CD4-positive, alpha-beta T cell treated with Interleukin-12 subunit alpha and Interleukin-12 subunit beta, for 1 hour (primary cell): ENCODE data around the gene DIAPH2.

ENCODE experiments used
- DNase-seq: peaks from one replicate; pipeline ENCODE4 v3.0.0-alpha.2; 2020

DIAPH2 gene

DNA sequence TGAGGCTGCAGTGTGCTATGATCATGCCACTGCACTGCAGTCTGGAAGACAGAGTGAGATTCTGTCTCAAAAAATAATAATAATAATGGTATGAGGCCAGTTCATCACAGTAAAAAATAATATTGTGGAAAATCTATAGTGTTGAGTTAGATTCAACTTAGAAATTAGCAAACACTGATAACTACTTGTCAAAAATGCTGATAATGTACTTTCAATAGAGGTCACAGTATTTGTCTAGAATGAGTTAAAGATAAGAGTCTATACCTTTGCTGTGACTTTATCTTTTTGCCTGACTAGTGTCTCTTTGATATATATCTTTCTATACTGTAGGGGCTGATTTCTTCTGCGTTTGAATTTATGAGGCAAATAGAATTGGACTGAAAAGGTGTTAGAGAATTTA lies 629.7 kb downstream of the DIAPH2 start:
- no peak for DNase-seq

DNA sequence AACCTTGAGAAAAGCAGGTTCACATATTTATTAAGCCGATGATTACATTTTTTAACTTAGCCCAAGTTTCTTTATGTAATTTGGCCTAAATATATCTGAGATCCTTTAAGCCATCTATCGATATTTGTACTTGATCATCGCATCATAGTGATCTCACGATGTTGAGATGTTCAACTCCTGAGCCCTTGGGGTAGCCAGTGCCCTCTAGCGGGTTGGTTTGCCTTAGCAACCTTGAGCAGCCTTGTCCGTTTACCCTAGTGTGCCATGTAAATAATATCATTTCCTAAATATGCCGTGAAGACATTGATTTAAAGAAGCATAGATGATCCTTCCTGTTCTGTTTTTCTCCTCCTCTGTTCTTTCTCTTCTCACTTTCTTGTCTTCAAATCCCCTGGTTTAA lies 631.3 kb downstream of the DIAPH2 start:
- no peak for DNase-seq

DNA sequence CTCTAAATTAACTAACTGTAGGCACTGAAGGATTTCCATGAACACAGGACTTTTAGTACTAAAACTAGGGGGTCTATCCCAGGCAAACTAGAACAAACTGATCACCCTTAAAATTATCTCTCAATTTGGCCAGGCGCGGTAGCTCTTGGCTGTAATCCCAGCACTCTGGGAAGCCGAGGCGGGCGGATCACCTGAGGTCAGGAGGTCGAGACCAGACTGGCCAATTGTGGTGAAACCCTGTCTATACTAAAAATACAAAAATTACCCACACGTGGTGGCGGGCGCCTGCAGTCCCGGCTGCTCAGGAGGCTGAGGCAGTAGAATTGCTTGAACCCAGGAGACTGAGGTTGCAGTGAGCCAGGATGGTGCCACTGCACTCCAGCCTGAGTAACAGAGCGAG lies 635.7 kb downstream of the DIAPH2 start:
- DNase-seq, result no peak

DNA sequence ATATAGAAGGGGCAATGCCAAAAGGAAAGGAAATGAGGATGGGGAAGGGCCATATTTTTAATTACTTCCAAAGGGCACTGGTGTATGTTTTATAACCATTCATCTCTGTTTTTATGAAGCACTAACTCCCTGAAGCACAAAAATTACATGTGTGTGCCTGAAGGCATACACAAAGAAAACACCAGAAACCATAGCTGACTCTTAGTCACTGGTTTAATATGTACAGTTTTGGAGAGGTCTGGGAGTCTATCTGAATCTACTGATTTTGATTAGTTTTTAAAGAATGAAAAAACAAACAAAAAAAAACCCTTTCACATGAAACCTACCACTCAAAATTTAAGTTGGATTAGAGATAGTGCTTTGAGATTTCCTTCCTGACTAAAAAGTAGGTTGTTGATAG lies 637.8 kb downstream of the DIAPH2 start:
- DNase-seq, result no peak

DNA sequence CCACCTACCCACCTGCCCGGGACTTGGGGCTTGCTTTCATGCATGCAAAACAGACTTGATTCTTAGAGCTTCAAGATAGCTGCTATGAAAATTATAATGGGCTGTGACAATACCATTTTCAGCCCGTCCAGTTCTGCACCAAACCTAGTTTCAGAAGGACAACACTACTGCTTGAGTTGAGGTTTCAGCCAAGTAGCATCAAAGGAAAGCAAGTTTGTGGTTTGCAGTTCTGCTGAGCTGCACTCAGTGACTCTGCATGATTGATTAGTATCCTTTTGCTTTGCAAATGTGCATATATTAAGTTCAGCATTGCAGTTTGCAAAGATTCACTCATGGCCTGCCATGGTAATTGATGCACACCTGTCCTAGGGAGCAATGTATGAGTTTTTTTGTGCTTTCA lies 641.8 kb downstream of the DIAPH2 start:
- no peak for DNase-seq

DNA sequence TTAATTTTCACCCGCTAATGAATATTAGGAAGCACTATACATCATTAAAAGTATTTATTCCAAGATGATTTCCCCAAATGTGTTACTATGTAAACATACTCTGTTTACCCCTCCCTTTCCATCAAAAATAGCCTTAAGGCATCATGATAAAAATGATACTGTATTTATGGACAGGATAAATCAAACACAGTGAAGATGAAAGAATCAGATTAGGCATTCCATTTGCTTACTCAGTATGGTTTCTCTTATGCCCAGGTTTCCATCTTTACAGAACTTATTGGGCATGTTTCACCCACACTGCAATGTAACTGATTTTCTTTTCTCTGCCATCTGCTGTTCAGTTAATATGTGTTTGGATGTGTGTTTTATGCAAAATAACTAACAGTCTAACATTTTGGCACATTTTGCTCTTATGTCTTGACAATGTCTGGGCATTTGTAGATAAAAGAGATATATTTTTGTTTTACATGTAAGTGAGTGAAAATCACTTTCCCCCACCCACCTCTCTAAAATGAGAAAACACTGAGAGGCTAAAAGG lies 644.3 kb downstream of the DIAPH2 start:
- DNase-seq, result no peak

DNA sequence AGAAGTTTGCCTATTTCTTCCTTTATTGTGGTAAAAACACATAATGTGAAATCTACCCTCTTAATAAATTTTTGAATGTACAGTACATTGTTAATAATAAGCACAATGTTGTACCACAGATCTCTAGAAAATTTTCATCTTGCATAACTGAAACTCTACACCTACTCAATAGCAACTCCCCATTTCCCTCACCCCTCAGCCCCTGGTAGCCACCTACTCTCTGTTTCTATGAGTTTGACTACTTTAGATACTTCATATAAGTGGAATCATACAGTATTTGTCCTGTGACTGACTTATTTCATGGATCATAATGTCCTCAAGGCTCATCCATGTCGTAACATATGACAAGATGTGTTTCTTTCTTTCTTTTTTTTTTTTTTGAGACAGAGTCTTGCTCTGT lies 645.5 kb downstream of the DIAPH2 start:
- DNase-seq, result no peak

DNA sequence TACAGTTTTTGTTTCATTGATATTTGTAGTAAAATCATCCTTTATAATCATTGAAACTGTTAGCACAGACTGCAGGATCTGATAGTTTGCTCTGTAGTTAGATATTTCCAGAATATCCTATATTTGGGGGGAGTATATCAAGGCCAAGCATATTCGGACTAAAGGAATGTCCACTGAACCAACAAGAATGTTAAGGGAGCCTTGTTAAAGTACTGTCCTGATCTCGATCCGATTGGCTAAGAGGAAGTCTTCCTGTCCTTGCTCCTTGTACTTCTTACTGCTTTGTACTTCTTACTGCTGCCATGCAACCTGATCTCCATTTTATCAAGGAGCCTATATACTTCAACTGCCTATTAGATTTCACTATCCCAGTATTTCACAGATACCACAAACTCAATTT lies 648.3 kb downstream of the DIAPH2 start:
- no peak for DNase-seq

DNA sequence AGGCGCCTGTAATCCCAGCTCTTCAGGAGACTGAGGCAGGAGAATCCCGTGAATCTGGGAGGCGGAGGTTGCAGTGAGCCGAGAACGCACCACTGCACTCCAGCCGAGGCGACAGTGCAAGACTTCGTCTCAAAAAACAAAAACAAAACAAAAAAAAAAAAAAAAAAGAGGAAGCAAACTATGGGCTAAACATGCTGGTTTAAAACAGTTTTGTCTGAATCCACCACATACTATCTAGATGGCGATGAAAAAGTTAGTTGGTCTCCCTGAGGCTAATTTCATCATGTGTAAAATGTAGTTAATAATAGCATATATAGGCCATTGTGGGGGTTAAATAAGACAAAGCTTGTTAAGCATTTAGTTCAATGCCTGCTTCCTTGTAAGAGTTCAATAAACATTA lies 650.2 kb downstream of the DIAPH2 start:
- no peak for DNase-seq

DNA sequence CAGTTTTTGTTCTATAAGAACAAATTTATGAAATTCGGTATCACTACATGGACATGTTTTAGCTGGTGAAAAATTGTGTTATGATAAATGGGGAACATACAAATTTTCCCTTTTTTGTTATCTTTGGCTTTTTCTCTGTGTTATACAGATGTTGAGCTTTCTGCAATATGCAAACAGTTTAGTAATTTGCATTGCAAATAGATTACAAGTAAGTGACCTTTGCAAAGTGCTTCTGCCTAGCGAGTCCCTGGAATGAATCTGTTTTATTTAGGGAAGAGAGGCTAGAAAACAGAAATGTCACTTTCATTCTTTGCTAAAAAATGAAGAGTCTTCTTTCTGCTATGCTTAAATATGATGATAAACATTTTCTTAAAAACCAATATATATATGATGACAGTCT lies 660.1 kb downstream of the DIAPH2 start:
- no peak for DNase-seq

DNA sequence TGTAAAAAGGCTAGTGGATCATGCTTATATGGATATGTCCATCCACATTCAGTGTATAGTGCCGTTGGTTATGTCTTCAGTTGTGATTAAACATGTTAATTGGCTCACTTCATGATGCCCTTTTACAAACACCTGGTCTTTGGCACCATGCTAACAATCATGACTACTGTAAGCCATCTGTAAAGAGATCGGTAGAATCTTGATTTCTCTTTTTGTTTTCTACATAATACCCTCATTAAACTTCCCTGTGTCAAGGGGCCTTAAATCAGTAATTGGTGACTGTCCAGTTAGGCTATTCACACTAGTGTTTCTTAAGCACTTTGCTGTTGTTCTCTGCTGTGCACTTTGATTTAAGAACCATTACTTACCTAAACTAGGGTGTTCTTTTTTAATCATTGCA lies 674.3 kb downstream of the DIAPH2 start:
- no peak for DNase-seq

DNA sequence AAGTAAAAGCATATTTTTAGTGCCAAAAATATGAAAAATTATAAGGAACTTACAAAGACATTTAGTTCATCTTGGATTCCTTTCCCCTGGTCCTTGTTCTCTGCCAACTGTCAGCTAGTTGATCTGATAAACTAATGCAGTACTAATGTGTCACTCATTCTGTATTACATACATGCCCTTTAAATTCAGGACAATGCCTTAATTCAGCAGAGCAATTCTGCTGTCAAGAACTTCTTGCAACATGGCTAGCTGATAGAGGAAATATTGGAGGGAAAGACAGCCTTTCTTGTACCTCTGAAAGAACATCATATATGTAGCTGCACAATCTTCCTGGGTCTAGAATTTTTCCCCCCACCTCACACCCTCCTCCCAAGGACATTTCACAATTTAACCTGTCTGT lies 679.2 kb downstream of the DIAPH2 start:
- no peak for DNase-seq

DNA sequence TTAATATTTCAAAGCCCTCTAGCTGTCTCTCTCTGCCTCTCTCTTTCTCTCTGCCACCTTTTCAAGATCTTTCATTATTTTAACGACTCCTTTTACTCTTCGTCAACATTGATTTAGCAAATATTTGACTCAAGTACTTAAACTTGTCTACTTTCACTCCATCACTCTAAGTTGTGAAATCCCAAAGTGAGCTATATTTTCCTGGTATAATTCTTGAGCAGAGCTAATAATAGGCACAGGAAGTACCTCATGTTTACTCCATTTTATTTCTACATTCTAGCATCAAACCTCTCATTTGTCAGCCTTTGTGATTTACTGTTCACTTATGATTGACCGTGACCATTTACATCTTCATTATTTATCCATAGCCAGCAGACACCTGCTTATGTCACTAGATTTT lies 681.6 kb downstream of the DIAPH2 start:
- no peak for DNase-seq

DNA sequence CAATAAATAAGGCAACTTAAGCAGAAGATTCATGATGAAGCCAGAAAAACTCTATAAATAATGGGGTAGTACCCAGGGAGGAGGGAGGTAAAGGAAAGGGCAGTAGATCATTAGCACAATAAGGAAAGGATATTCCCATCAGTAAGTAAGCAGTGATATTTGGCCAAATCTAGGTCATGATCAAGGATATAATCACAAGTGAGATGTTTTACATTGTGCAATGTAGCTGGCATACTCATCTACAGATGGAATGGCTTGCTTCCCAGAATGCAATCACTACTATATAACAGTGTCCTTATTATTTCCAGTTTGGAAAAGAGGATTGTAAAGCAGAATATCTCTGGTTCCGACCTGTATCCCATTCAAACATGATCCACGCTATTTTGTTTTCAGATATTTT lies 682.5 kb downstream of the DIAPH2 start:
- no peak for DNase-seq

DNA sequence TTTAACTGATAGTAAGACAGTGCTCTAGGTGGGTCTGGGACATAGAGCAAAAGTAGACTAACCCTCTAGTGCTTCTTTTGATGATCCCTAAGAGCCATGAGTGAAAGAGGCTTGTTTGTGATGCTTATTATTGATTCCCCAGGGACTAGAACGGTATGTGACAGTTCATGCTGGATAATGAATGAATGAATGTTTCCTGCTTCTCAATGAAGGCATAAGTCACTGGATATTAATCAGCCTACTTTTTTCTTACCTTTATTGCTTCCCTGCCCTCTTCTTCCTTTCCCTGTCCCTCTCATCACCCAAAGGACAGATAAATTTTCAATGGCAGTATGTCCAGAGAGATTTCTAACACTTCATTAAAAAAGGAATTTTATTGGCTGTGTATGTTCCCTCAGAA lies 685.3 kb downstream of the DIAPH2 start:
- DNase-seq, result no peak

DNA sequence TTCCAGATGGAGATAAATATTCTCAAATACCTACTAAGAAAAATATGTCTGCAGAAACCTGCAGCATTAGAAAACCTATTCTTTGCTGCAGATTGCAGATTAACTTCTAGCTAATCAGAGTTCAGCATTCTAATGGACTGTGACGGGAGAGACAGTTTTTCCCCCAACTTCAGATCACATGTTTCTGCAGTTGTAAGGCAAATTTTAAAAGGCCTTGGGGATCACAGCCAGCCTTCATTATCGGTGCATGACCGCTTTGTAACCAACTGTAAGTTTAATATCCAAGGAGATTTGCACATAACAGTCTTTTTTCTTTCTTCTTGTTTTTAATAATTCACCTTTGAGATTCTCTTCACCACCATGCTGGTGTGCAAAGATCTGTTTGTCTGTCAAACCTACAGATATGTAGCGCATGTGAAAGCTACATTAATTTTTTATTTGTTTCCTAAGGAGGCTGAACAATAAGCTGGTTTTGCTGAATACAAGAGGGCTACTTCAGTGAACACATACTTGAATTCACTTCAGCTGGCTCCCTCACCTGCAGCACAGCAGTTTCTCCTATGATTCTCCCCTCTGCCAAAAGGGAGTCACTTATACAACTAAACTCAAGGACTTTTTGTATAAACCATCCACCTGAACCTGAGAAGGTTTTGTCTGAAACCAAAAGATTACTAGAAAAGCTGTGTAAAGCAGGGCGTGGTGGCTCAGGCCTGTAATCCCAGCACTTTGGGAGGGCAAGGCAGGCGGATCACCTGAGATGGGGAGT lies 687.5 kb downstream of the DIAPH2 start:
- no peak for DNase-seq

DNA sequence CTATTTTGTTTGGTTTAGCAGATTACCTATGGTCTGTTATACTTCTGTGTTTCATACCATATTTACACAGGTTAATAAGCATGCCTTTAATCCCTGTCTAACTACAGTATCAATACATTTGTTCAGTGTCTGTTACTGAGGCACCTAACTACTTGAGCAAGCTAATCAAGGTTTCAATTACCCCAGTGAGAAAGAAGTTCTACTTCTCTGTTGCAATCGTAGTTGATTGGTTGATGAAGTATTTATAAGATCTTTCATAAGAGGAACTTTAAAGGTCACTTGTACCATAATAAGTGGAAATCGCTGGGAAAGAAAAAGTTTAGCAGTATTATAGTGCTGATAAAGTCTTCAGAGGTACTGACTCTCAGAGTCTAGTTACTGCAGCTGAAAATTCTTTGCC lies 689.6 kb downstream of the DIAPH2 start:
- no peak for DNase-seq

DNA sequence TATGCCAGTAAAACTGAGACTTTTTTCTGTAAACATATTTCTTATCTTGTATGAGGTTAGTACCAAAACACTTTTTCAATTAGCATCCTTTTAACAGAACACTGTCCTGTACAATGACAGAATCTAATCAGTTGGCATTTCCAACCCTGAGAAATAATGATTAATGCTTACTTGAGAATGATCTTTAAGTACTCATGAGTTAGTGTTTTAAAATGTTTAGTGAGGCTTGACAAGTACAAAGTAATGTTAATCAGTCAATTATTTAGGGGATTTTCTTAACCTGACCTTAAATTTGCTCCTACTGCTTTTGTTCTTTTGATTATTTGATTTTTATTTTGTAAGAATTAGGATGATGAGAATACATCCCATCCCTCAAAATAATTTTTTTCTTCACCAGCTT lies 695.6 kb downstream of the DIAPH2 start:
- no peak for DNase-seq

DNA sequence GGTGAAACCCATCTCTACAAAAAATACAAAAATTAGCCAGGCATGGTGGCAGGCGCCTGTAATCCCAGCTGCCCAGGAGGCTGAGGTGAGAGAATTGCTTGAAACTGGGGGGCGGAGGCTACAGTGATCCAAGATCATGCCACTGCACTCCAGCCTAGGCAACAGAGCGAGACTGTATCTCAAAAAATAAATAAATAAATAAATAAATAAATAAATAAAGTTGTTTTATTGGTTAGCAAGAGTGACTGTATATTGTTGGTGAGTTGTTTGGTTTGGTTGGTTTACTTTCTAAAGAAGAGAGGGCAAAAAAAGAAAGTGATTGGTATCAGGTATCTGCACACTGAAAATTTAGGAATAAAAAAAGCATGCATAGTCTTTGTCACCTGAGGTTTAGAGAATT lies 700.0 kb downstream of the DIAPH2 start:
- no peak for DNase-seq

DNA sequence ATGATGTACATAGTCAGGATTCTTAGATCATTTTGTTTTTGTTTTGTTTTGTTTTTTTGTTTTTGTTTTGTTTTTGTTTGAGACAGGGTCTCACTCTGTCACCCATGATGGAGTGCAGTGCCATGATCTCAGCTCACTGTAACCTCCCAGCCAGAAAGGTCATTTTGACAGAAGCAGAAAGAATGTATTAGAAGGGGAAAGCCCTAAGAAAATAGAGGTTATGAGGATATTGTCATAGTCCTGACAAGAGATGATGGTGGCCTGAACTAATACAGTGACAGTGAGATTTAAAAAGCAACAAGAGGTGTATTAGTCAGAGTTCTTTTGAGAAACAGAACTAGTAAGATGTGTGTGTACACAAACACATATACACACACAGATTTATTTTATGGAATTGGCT lies 702.4 kb downstream of the DIAPH2 start:
- no peak for DNase-seq

DNA sequence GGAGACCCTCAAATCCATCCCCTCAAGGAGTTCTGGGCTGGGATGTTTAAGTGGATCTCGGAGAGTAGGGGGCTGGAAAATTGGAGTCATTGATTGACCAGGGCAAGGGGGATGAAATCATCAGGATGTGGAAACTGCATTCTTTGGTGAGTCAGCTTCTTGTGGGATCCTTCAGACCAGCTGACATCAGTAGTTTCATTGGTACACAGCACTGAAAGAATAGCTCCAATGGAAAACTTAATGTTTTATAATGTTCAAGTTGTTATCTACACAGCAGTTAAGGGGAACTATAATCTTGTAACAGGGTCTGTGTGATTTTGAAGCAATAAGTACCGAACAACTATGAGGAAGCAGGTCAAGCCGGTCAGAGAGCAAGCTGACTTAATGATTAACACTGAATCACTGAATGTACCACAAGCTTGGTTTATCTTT lies 705.1 kb downstream of the DIAPH2 start:
- DNase-seq, result no peak

DNA sequence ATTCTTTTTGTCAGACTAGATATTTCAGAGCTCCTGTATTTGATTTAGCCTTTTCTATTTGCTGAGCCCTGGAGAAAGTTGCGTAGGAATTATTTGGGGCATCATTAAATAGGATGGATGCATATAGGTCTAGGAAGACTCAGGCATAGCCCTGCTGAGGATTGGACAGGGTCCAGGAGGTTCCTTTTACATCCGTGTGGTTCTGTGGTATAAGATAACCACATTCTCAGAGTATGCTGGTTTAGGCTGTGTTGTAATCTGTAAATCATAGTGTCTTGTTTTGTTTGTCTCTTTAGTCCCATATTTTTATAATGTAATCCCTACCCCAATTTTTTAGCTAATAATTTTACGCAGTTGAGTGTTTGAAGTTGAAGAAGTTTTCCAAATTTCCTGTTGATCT lies 712.7 kb downstream of the DIAPH2 start:
- DNase-seq, result no peak

DNA sequence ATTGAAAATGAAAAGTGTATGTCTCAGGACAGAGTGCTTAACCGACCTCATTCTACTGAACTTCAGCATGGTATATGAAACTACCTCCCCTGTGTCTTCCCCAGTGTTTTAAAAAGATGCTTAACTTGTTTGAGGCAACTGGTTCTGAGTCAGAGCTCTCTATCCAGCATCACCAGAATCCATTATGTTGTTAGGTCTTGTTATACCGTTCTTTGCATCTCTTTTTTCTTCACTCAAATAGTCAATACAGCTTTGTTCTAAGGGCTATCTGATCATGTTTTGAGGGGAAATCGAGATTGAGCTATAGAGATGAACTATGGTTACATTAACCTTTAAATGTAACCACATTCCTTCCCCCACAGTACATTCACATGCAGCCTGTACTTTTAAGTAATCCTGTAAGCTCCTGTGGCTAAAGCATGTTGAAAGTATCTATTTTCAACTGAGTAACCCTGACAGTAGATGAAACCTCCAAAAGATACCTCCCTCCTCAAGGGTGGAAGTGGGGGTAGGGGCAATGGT lies 713.4 kb downstream of the DIAPH2 start:
- no peak for DNase-seq

DNA sequence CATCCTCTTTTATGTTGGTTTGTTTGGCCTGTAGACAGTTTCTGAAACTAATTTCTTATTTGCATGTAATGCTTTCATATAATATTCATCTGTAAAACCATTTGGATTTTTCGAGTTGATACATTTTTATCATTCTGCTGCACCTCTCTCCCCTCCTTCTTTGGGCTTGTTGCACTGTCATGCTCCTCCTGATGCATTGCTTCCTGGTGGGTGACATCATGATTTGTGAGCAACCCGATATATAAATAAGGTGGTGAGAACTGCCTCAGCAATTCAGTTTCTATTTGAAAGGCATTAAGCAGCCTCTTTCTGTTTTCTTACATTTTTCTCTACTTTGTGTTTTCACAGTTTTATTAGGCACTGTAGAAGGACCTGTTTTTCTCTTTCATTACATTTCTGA lies 714.8 kb downstream of the DIAPH2 start:
- no peak for DNase-seq

DNA sequence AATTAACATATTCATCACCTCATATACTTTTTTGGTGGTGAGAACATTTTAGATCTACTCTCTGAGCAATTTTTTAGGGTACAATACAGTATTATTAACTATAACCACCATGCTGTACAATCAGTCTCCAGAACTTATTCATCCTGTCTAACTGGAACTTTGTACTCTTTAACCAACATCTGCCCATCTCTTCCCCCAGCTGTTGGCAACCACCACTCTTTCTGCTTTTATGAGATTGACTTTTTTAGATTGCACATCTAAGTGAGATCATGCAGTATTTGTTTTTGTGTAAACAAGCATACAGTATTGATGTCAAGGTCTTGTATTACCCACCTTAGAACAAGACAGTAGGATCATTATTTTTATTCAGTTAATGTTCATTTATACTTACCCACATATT lies 715.9 kb downstream of the DIAPH2 start:
- no peak for DNase-seq
